ENCODE measurements around the gene DKC1. TPM values are rescaled to one million over a fixed set of nuclear protein-coding genes. Genes with fewer than 3 reads are reported as not detected.

The DKC1 gene
- total RNA-seq, 1 donor from 2014 or later: 17.5 TPM

GRCh38 chrX:154784149-154784995 lies 21.7 kb downstream of the DKC1 start:
- FAIRE-seq (no peak), DNase-seq (ENCODE audit: low spot score in 2 of 2) (no peak)

GRCh38 chrX:154785716-154786115 lies 23.1 kb downstream of the DKC1 start:
- DNase-seq (ENCODE audit: low spot score in 2 of 2) (no peak), FAIRE-seq (no peak)

- DNase-seq (ENCODE audit: low spot score in 2 of 2) (no peak), FAIRE-seq (no peak)
These were observed 28.8 kb downstream of the DKC1 start for GRCh38 chrX:154791467-154791866.

GRCh38 chrX:154791939-154792338 lies 29.3 kb downstream of the DKC1 start:
- no peak for DNase-seq (ENCODE audit: low spot score in 2 of 2)
- no peak for FAIRE-seq

GRCh38 chrX:154793084-154793795 lies 30.6 kb downstream of the DKC1 start:
- FAIRE-seq (no peak), DNase-seq (ENCODE audit: low spot score in 2 of 2) (no peak)

- DNase-seq (ENCODE audit: low spot score in 2 of 2): no peak
- FAIRE-seq: no peak
These were observed 32.4 kb downstream of the DKC1 start for GRCh38 chrX:154795016-154795415.

GRCh38 chrX:154797006-154797405 lies 34.3 kb downstream of the DKC1 start:
- FAIRE-seq: no peak

GRCh38 chrX:154799556-154800348 lies 37.1 kb downstream of the DKC1 start:
- DNase-seq (ENCODE audit: low spot score in 2 of 2) (no peak), FAIRE-seq (no peak)

More at GRCh38 chrX:154797006-154797405, 34.3 kb downstream of the DKC1 start:
- DNase-seq (ENCODE audit: low spot score in 2 of 2): no peak

- DNase-seq (ENCODE audit: low spot score in 2 of 2) (no peak), FAIRE-seq (no peak)
These were observed 38.0 kb downstream of the DKC1 start for GRCh38 chrX:154800478-154801210.

- no peak for FAIRE-seq
These were observed 40.3 kb downstream of the DKC1 start for GRCh38 chrX:154802947-154803346.

GRCh38 chrX:154804261-154804956 lies 41.7 kb downstream of the DKC1 start:
- DNase-seq (ENCODE audit: low spot score in 2 of 2) (peak in 1 of 2 donors; percentile 17), FAIRE-seq (no peak)

More at GRCh38 chrX:154802947-154803346, 40.3 kb downstream of the DKC1 start:
- DNase-seq (ENCODE audit: low spot score in 2 of 2): no peak

GRCh38 chrX:154804957-154805695 lies 42.5 kb downstream of the DKC1 start, which contains the start of gene MPP1:
Gene MPP1, minus strand, starts transcription at chrX:154805485. Its CDS starts 112 bp downstream, at chrX:154805373.
- DNase-seq (ENCODE audit: low spot score in 2 of 2) (peak; percentile 73 to 78), FAIRE-seq (no peak)

- FAIRE-seq: no peak
These were observed 43.0 kb downstream of the DKC1 start for GRCh38 chrX:154805696-154806091.

GRCh38 chrX:154806837-154807501 lies 44.3 kb downstream of the DKC1 start:
- no peak for DNase-seq (ENCODE audit: low spot score in 2 of 2)
- FAIRE-seq: no peak

More at GRCh38 chrX:154805696-154806091, 43.0 kb downstream of the DKC1 start:
- no peak for DNase-seq (ENCODE audit: low spot score in 2 of 2)

GRCh38 chrX:154809939-154810665 lies 47.4 kb downstream of the DKC1 start:
- DNase-seq (ENCODE audit: low spot score in 2 of 2) (no peak), FAIRE-seq (no peak)

GRCh38 chrX:154812341-154813101 lies 49.9 kb downstream of the DKC1 start:
- DNase-seq (ENCODE audit: low spot score in 2 of 2) (no peak), FAIRE-seq (no peak)

GRCh38 chrX:154813801-154814200 lies 51.1 kb downstream of the DKC1 start:
- no peak for FAIRE-seq

More at GRCh38 chrX:154813801-154814200, 51.1 kb downstream of the DKC1 start:
- DNase-seq (ENCODE audit: low spot score in 2 of 2): no peak
